NCI-H1930 (cell line): ENCODE results near the gene SRSF12.
"Not testable (repeated sequence)": the region's sequence is repeated elsewhere in the genome, so short reads cannot be mapped to it uniquely, and the experiment has no call there.

Source experiments
- DNase-seq, 2 experiments: peaks; one replicate each; lab custom pipeline; 2025; lab: John Stamatoyannopoulos, UW

SRSF12 gene

DNA sequence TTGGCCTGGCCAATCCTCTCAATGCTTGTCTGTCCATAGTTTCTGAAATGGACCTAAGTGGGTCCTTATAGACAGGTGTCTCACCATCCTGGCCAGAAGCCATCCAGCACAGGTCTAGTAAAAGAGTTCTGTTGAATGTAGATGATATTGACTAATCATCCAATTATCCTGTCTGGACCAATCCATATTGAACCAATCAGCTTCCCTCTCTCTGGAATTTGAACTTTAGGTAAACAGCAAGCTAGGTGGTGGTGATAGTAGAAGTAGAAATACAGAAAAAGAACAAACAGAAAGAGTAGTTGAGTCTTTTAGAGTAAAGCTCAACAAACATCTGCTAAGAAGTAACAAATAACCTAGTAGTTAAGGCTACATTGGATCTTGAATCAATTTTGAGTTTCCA, 46.8 kb downstream of the SRSF12 start:
- no peak for DNase-seq

DNA sequence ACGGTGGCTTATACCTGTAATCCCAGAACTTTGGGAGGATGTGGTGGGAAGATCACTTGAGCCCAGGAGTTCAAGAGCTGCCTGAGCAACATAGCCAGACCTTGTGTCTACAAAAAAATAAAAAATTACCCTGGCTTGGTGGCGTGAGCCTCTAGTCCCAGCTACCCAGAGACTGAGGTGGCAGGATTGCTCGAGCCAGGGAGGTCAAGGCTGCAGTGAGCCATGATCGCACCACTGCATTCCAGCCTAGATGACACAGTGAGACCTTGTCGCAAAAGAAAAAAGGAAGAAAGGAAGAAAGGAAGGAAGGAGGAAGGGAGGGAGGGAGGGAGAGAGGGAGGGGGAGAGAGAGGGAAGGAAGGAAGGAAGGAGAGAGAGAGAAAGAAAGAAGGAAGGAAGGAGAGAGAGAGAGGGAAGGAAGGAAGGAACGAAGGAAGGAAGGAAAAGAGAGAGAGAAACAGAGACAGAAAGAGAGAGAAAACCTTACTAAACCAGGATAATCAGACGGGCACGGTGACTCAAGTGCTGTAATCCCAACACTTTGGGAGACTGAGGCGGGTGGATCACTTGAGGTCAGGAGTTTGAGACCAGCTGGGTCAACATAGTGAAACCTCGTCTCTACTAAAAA, 48.2 kb downstream of the SRSF12 start:
- no peak for DNase-seq

DNA sequence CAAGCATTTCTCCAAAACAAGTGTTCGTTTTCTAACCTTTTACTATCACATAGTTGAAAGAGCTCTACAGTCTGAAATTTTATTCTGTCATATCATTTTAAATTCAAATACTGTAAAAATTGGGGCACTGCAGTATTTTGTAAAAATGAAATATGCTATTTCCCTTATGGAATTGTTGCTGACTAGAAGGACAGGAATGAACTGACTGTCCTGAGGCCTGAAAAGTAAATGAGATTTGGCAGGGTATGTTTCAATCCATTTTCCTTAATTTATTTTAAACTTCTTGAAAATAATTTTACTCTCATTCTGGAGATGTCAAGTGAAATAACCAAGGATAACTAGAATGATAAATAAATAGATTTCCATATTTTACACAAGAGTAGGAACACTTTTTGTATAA, 49.2 kb downstream of the SRSF12 start:
- DNase-seq, result no peak

DNA sequence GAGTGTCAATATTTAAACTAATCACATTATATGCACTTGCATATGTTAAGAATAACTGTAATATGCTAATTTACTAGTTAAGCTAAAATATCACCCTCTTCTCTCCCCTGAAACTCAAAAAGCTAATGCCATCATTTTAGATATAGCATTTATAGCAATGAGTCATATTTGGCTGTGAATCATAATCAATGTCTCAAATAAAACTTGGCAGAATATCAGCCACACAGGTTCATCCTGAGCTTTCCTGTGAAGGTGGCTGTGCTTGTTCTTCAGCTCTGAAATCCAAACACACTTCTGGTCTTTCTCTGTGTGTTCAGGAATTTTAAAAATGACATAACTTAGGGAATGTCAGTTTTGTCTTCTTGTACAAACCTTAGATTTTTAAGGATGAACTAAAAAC, 50.1 kb downstream of the SRSF12 start:
- DNase-seq, result no peak

DNA sequence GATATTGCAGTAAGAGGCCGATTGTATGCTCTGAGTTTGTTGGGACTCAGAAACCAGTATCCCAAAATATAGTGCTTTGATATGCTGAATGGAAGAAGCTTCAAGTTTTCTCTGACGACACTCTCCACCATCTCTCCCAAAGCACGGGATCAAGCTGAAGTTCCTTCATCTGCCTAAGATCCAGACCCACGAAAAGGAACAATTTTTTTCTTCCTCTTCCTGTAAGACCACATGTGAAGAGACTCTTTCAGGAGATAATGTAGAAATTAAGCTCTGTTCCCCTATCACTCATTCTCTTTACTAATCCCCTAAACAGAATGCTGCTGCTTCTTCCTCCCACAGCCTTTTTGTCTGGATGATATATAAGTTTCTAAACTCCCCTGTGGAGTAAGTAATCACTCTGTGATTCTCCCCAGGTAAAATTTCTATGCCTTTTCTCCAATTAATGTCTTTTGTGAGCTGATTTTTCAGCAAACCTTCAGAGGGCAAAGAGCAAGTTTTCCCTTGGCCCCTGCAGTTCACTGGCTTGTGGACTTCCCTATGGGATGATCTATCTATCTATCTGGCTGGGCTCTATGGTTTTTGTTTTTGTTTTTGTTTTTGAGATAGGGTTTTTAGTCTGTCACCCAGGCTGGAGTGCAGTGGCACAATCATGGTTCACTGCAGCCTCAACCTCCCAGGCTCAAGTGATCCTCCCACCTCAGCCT, 50.8 kb downstream of the SRSF12 start:
- no peak for DNase-seq

DNA sequence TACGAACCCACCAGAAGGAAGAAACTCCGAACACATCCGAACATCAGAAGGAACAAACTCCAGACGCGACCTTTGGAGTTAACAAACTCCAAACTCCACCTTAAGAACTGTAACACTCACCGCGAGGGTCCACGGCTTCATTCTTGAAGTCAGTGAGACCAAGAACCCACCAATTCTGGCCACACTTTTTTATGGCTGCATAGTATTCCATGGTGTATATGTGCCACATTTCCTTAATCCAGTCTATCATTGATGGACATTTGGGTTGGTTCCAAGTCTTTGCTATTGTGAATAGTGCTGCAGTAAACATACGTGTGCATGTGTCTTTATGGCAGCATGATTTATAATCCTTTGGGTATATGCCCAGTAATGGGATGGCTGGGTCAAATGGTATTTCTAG, 51.8 kb downstream of the SRSF12 start:
- not testable (repeated sequence) for DNase-seq

DNA sequence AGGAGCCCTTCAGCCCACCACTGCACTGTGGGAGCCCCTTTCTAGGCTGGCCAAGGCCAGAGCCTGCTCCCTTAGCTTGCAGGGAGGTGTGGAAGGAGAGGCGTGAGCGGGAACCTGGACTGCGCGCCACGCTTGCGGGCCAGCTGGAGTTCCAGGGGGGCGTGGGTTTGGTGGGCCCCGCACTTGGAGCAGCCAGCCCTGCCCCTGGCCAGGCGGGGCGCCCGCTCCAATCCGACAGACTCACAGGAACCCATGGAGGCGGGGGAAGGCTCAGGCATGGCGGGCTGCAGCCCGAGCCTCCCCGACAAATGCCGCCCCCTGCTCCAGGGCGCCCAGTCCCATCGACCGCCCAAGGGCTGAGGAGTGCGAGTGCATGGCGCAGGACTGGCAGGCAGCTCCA, 52.9 kb downstream of the SRSF12 start:
- not testable (repeated sequence) for DNase-seq

DNA sequence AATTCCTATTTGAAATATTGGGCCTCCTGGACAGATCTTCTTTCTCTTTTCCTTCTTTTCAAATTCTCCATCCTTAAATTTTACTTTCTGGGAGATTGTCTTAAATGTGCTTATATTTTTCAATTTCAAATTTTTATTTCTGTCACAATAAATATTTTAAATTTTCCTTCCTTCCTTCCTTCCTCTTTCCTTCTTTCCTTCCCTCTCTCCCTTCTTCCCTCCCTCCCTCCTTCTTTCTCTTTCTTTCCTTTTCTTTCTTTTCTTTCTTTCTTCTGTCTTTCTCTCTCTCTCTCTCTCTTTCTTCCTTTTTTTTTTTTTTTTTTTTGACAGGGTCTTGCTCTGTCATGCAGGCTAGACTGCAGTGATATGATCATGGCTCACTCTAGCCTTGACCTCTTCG, 54.0 kb downstream of the SRSF12 start:
- DNase-seq, result no peak

DNA sequence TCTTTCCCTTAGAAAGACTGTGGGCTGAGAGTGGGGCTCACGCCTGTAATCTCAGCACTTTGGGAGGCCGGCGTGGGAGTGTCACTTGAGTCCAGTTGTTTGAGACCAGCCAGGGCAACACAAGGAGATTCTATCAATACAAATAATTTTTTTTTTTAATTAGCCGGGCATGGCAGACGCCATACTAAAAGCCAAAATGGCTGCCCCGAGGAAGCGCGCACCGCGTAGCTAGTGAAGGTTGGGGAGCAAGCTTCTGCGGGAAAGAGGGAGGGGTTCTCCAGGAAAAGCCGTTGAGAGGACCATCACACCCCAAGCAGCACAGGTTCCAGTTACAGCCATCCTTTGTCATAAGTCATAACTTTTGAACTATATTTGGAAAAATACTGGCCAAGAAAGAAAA, 58.6 kb downstream of the SRSF12 start:
- no peak for DNase-seq

DNA sequence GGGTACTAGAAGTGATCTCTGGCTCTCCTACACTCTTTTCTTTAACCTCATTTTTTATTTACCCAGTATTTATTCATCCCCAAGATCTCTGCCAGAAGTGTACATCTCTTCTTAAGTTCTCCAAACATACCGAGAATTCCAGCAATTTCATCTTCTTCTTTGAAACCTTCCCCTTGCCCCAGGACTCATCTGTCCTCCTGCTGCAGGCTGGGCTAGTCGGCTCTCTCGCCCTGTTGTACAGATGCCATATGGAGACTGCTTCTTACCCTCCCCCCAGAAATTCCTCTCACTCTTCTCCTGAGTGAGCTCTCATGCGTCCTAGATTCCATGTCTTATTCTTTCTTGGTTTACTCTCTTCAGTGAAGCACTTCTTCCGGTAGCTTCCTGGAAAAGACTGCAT, 59.2 kb downstream of the SRSF12 start:
- no peak for DNase-seq

DNA sequence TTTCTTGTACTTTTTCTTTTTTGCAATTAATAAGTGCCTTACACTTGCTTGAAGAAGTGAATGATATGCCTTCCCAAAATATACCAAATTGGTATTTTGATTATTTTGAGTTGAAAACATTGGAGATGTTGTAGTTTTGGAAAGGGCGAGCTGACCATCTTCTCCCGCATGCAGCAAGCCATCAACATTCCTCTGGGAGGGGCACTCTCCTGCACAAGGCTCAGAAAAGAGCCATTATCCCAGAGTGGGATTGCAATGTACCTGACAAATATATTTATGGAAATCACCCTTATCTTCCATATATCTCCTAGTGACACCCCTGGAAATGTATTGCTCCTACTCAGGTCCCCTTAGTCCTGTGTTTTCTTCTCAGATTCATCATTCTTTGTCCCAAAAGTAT, 60.1 kb downstream of the SRSF12 start:
- DNase-seq, result no peak

DNA sequence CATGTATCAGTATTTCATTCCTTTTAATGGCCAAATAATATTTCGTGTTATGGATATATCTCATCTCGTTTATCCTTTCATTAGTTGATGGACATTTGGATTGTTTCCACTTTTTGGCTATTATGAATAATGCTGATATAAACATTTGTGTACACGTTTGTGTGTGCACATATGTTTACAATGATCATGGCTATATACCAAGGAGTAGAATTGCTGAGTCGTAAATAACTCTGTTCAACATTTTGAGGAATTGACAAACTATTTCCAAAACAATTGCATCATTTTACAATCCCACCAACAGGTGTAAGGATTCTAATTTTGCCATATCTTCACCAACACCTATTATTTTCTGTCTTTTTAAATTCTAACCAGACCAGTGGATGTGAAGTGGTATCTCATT, 63.7 kb downstream of the SRSF12 start:
- no peak for DNase-seq

DNA sequence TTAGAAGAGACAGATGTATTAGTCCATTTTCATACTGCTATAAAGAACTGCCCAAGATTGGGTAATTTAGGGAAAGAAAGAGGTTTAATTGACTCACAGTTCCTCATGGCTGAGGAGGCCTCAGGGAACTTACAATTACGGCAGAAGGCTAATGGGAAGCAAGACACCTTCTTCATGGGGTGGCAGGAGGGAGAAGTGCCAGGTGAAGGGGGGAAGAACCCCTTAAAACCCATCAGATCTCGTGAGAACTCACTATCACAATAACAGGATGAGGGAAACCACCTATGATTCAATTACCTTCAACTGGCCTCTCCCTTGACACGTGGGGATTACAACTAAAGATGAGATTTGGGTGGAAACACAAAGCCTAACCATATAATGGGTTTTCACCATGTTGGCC, 66.2 kb downstream of the SRSF12 start:
- no peak for DNase-seq

DNA sequence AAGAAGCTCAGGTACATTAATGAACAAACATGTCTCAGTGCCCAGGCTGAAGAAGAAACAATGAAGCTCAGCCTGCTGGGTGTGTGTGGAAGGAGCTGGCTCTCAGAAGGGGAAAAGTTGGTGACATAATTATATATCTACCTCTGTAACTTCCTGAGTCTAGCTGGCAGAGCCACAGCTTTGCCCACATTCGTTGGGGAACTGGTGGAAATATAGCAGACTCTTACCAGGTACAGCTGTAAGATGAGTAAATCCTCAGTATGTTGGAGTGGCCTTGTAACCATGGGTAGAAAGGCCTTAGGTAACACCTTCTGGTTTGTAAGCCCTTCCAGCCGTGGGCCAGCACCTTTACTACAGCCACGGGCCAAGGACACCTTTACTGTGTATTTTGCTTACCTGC, 67.2 kb downstream of the SRSF12 start:
- DNase-seq, result no peak

DNA sequence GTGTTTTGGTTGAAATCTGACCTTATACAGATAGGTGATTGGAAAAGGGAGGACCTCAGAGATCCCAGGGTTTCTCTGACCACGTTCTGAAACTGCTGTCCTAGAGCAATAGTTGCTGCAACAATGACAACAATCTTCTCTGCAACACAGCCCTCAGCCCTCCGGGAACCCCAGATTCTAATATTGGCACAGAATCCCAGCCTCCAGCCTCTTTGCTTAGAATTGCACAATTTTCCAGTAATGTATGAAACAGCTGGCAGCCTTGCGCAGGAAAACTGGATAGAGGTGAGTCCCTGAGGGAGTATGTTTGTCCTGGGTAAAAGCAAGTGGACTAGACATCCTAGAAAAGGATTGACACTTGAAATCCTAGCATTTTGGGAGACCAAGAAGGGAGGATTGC, 67.7 kb downstream of the SRSF12 start:
- DNase-seq, result no peak

DNA sequence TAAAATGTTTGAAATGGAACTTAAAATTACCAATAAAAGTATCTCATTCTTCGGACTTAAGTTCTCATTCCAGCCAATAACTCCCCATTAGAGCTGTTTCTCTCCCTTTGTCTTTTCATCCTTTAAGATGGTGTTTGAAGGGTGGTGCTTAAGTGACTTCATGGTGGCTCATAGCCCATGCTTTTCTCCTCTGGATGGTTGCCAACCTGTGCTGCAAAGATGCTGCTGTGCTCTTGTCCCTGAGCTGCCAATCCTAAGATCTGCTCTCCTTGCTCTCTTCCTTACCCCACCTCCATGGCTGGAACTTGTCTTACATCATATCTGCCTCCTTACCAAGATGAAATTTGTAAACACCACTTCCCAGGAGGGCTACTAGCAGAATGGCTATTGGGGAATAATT, 68.9 kb downstream of the SRSF12 start:
- no peak for DNase-seq

DNA sequence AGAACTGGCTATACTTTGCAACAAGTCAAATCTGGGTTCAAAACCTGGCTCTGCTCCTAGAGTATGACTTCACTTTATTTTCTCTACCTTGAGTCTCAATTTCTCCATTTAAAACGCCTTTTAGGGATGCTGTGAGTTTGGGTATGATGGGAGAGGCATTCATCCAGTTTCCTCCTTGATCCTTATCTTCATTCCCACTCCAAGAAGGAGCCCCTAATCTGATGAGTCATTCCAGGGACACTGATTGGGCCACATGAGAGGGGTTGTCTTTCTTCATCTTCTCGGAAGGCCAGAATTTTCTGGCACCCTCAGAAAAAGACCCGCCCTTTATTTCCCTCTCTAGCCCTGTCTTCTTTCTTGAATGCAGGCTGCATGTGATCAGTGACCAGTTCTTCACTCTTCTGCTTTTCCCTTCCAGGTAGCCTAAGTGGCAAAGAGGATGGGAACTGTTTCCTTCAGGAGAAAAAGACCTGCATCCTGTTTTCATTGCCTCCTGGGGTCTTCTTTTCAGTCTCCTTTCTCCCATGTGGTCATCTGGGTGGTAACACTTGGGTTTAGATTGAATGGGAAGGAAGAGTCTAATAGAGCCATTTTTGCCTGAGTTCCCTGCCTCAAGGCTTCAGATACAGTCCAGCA, 69.5 kb downstream of the SRSF12 start:
- DNase-seq, result no peak

DNA sequence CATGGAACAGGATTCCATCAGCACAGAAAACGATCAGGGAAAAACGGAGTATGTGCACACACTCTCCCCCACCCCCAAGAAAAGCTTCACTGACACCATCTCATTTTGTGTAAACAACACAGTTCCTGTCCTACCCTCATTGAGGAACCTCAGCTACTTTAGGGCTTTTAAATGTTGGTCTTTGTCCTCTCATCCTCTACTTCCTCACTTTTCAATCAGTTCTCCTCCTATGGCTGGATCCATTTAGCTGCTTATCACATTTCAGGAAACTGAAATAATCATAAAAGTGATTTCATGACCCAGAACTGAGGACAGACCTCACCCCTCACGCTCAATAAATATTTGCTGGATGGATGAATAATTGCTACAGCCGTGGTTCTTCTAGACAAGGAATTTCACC, 70.4 kb downstream of the SRSF12 start:
- no peak for DNase-seq
